HL-60 (cell line): ENCODE measurements around the gene OGDH.

ENCODE experiments used
- DNase-seq, 2 experiments: peaks; one replicate each; pipeline ENCODE4 v3.0.0-alpha.2; 2010 to 2020; ENCODE audit warnings: low read depth in 1 of 2, low spot score in 1 of 2
- H3K27ac ChIP-seq: fragments of 250-450 bp; sonication (Bioruptor Pico); replicated peaks from 2 replicates; pipeline ENCODE4 v1.5.1; 2020; ENCODE audit warnings: mild to moderate bottlenecking, moderate library complexity
- H3K27me3 ChIP-seq: fragments of 250-450 bp; sonication (Bioruptor Pico); 2 replicates; pipeline ENCODE4 v1.5.1; 2021; ENCODE audit warnings: mild to moderate bottlenecking, moderate library complexity; ENCODE audit not compliant: insufficient read depth, poor library complexity, severe bottlenecking
- H3K4me3 ChIP-seq: replicated peaks from 2 replicates; pipeline ENCODE4 v1.5.1; 2011; ENCODE audit warnings: mild to moderate bottlenecking, control low read depth, low read length; ENCODE audit not compliant: insufficient read depth
- GABPA ChIP-seq: IDR thresholded peaks from 2 replicates; pipeline ENCODE4 v1.6.1; 2012; ENCODE audit warnings: low read depth
- POLR2AphosphoS5 ChIP-seq: IDR thresholded peaks from 2 replicates; pipeline ENCODE4 v1.6.1; 2012; ENCODE audit warnings: low read depth
- SPI1 ChIP-seq: IDR thresholded peaks from 2 replicates; pipeline ENCODE4 v1.6.1; 2012; ENCODE audit warnings: low read depth, mild to moderate bottlenecking, borderline replicate concordance
- TF ChIP-seq, protein P1 (sequence below): IDR thresholded peaks from 2 replicates; pipeline ENCODE4 v1.6.1; 2012; ENCODE audit warnings: low read depth; ENCODE audit not compliant: insufficient replicate concordance
- TF ChIP-seq, protein P2 (sequence below): IDR thresholded peaks from one replicate; pipeline ENCODE4 v1.5.1; 2011; ENCODE audit warnings: low read length, control low read depth, inconsistent platforms; ENCODE audit not compliant: insufficient read depth

The OGDH gene

DNA sequence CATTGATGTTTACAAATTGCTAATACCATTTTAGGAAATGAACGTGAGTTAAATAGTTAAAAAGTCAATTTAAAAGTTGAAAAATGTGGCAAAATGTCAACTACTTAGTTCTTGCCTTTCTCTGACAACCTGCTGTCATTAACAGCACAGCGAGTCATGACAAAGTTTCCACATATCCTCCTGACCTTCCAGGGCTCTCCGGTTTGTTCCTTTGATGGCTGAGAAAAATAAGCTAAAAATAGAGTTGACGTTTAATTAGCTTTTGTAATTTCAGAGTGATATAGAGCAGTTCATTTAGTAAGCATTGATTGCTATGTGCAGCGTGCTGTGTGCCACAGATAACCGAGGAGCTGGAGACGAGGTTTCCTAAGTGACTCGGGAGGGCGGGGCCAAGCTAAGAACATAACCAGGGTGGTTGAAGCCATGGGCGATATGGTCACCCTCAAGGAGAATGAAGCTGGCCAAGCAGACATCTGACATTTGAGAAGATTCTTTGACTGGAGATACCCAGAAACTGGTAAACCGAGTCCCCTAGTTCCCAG, 47.9 kb downstream of the OGDH start:
- Histone ChIP-seq H3K27ac (no peak overlapping the region), H3K4me3 (no peak overlapping the region), H3K27me3 (no peaks in the 10 kb centered on the region)
- DNase-seq: no peak
- TF ChIP-seq, protein P1, sequence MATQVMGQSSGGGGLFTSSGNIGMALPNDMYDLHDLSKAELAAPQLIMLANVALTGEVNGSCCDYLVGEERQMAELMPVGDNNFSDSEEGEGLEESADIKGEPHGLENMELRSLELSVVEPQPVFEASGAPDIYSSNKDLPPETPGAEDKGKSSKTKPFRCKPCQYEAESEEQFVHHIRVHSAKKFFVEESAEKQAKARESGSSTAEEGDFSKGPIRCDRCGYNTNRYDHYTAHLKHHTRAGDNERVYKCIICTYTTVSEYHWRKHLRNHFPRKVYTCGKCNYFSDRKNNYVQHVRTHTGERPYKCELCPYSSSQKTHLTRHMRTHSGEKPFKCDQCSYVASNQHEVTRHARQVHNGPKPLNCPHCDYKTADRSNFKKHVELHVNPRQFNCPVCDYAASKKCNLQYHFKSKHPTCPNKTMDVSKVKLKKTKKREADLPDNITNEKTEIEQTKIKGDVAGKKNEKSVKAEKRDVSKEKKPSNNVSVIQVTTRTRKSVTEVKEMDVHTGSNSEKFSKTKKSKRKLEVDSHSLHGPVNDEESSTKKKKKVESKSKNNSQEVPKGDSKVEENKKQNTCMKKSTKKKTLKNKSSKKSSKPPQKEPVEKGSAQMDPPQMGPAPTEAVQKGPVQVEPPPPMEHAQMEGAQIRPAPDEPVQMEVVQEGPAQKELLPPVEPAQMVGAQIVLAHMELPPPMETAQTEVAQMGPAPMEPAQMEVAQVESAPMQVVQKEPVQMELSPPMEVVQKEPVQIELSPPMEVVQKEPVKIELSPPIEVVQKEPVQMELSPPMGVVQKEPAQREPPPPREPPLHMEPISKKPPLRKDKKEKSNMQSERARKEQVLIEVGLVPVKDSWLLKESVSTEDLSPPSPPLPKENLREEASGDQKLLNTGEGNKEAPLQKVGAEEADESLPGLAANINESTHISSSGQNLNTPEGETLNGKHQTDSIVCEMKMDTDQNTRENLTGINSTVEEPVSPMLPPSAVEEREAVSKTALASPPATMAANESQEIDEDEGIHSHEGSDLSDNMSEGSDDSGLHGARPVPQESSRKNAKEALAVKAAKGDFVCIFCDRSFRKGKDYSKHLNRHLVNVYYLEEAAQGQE: no peak
- TF ChIP-seq GABPA: no peak

DNA sequence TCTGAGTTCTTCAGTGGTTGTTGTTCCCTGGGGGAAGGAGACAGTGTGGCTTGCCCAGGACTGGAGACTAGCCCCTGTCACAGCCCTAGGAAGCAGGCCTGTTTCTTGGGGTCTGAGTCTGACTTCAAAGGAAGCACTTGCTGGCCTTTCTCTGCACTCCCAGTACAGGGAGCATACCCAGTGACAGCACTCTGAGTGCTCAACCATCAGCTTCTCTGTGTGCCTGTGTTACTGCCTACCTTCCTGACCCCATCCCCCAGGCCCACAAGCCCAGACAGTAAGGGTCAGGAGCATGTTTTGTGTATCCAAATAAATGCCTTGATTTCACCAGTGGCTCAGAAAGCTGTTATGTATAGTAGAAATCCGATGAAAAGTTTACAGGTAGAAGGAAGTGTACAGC, 48.9 kb downstream of the OGDH start:
- no peak for DNase-seq
- H3K27me3 ChIP-seq: no peaks in the 10 kb centered on the region
- no peak for TF ChIP-seq POLR2AphosphoS5
- no peak for TF ChIP-seq GABPA
- TF ChIP-seq, protein P2, sequence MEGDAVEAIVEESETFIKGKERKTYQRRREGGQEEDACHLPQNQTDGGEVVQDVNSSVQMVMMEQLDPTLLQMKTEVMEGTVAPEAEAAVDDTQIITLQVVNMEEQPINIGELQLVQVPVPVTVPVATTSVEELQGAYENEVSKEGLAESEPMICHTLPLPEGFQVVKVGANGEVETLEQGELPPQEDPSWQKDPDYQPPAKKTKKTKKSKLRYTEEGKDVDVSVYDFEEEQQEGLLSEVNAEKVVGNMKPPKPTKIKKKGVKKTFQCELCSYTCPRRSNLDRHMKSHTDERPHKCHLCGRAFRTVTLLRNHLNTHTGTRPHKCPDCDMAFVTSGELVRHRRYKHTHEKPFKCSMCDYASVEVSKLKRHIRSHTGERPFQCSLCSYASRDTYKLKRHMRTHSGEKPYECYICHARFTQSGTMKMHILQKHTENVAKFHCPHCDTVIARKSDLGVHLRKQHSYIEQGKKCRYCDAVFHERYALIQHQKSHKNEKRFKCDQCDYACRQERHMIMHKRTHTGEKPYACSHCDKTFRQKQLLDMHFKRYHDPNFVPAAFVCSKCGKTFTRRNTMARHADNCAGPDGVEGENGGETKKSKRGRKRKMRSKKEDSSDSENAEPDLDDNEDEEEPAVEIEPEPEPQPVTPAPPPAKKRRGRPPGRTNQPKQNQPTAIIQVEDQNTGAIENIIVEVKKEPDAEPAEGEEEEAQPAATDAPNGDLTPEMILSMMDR: no peak
- TF ChIP-seq, protein P1: no peak
- no peak for TF ChIP-seq SPI1
- H3K27ac ChIP-seq: no peak overlapping the region
- H3K4me3 ChIP-seq: no peak overlapping the region

DNA sequence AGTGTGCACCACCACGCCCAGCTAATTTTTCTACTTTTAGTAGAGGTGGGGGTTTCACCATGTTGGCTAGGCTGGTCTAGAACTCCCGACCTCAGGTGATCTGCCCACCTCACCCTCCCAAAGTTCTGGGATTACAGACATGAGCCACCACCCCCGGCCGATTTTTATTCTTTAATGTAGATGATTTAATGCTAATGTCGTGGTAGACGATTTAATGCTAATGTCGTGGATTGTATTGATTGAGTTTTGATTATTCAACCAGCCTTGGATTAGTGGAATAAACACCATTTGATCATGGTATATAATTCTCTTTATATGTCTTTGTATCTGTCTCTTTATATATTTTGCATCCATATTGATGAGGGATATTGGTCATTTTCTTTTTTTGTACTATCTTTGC, 52.6 kb downstream of the OGDH start:
- TF ChIP-seq, protein P2: no peak
- TF ChIP-seq, protein P1: no peak
- TF ChIP-seq GABPA (no peak), SPI1 (no peak), POLR2AphosphoS5 (no peak)
- Histone ChIP-seq H3K27ac (no peak overlapping the region), H3K4me3 (no peak overlapping the region), H3K27me3 (no peaks in the 10 kb centered on the region)
- DNase-seq: no peak
